Measurements from ENCODE around the gene ECPAS. TPM values are rescaled to one million over a fixed set of nuclear protein-coding genes. Genes with fewer than 3 reads are reported as not detected.

ECPAS gene
- total RNA-seq, 1 experiment from 2014 or later = 106 TPM

- no peaks in the 10 kb centered on the region for H4K20me1 ChIP-seq (ENCODE audit: control insufficient read depth, insufficient read depth, insufficient read length)
- no peaks in the 10 kb centered on the region for H3K4me1 ChIP-seq (ENCODE audit: insufficient read depth, low read length)
- no peak overlapping the region for H2BK120ac ChIP-seq (ENCODE audit: low read depth, low read length, poor library complexity, severe bottlenecking)
- H4K5ac ChIP-seq (ENCODE audit: insufficient read length, low read depth, low read length) = no peak overlapping the region
- no peak overlapping the region for H3K27ac ChIP-seq (ENCODE audit: insufficient read length, low read depth, low read length)
- H3K18ac ChIP-seq (ENCODE audit: insufficient read length, low read depth, low read length) = no peak overlapping the region
- no peak overlapping the region for H3T11ph ChIP-seq (ENCODE audit: low read length)
- no peaks in the 10 kb centered on the region for H3K23me2 ChIP-seq (ENCODE audit: insufficient read length, low read depth, low read length, poor library complexity, severe bottlenecking)
- H4K91ac ChIP-seq (ENCODE audit: insufficient read length, low read depth, low read length) = no peak overlapping the region
- no peaks in the 10 kb centered on the region for H3K79me1 ChIP-seq (ENCODE audit: insufficient read depth, low read depth, low read length, poor library complexity, severe bottlenecking)
- no peaks in the 10 kb centered on the region for H3K79me2 ChIP-seq (ENCODE audit: insufficient read depth, low read length)
- H3K56ac ChIP-seq (ENCODE audit: insufficient read length, low read depth, low read length) = no peak overlapping the region
- Mint-ChIP-seq H3K9me3 (peaks cover 32 to 46% of the 10 kb centered on the region in 2 experiments), H3K4me3 (no peak overlapping the region), H3K27ac (peak overlapping the region in 1 of 3 experiments; percentile 65; a peak in 1 of 7 replicates), H3K4me1 (peaks cover 0 to 22% of the 10 kb centered on the region in 2 experiments; a peak in 2 of 4 replicates), H3K27me3 (ENCODE audit: low read depth) (no peaks in the 10 kb centered on the region), H3K36me3 (ENCODE audit: insufficient read depth in 1 of 3, low read depth in 3 of 3) (peaks cover 65 to 74% (median 66%) of the 10 kb centered on the region in 3 experiments)
- H2BK5ac ChIP-seq (ENCODE audit: insufficient read length, low read length) = no peak overlapping the region
- H3K4ac ChIP-seq (ENCODE audit: low read depth, low read length) = no peak overlapping the region
- no peak overlapping the region for H4K8ac ChIP-seq (replicated peaks; ENCODE audit: insufficient read length, low read depth, low read length)
- no peaks in the 10 kb centered on the region for H3K9me3 ChIP-seq (ENCODE audit: control insufficient read depth, low read depth, low read length)
- no peak overlapping the region for H2BK12ac ChIP-seq (ENCODE audit: insufficient read length, low read depth, low read length)
- H3K9ac ChIP-seq (ENCODE audit: extremely low read depth, insufficient read length, low read length) = no peak overlapping the region
- DNase-seq = no peak
- H2BK15ac ChIP-seq (ENCODE audit: low read depth, low read length) = no peak overlapping the region
- H2AFZ ChIP-seq (ENCODE audit: low read length) = no peak overlapping the region
- H2AK5ac ChIP-seq (ENCODE audit: insufficient read length, low read length) = no peak overlapping the region
- no peak overlapping the region for H2BK20ac ChIP-seq (ENCODE audit: low read depth, low read length, poor library complexity, severe bottlenecking)
- no peak overlapping the region for H3K4me2 ChIP-seq (ENCODE audit: insufficient read depth, insufficient read length, low read length)
- no peak overlapping the region for H3K23ac ChIP-seq (ENCODE audit: insufficient read length, low read depth, low read length)
- TF ChIP-seq CTCF (conservative IDR thresholded peaks at IDR 0.05) = no peak
- no peaks in the 10 kb centered on the region for H3K27me3 ChIP-seq (ENCODE audit: insufficient read depth, low read length)
- no peak overlapping the region for H3K14ac ChIP-seq (ENCODE audit: insufficient read depth, low read length)
These were observed 83.7 kb downstream of the ECPAS start for GRCh38 chr9:111400564-111400898.
